Neuronal stem cell (in vitro differentiated cells): ENCODE results near the gene LENG1.
"Not testable (repeated sequence)": the region's sequence is repeated elsewhere in the genome, so short reads cannot be mapped to it uniquely, and the experiment has no call there.

ENCODE experiments used
- DNase-seq: peaks from one replicate; pipeline ENCODE4 v3.0.0-alpha.2; 2013; ENCODE audit warnings: low spot score
- H2AFZ ChIP-seq: one replicate; pipeline ENCODE4 v1.6.1; 2013; ENCODE audit warnings: mild to moderate bottlenecking, low read length, inconsistent platforms
- H2AK5ac ChIP-seq: 2 replicates; pipeline ENCODE4 v1.6.1; 2013; ENCODE audit warnings: low read depth, mild to moderate bottlenecking, inconsistent platforms, low read length, moderate library complexity, mixed read lengths
- H2BK120ac ChIP-seq: 2 replicates; pipeline ENCODE4 v1.6.1; 2013; ENCODE audit warnings: low read depth, mild to moderate bottlenecking, inconsistent platforms, low read length, moderate library complexity, mixed read lengths
- H2BK12ac ChIP-seq: one replicate; pipeline ENCODE4 v1.6.1; 2013; ENCODE audit warnings: low read length, inconsistent platforms
- H2BK15ac ChIP-seq: 2 replicates; pipeline ENCODE4 v1.6.1; 2013; ENCODE audit warnings: mild to moderate bottlenecking, low read length, inconsistent platforms, mixed read lengths
- H2BK5ac ChIP-seq: one replicate; pipeline ENCODE4 v1.6.1; 2013; ENCODE audit warnings: inconsistent platforms, mild to moderate bottlenecking, low read length, moderate library complexity
- H3K14ac ChIP-seq: one replicate; pipeline ENCODE4 v1.6.1; 2013; ENCODE audit warnings: low read length, inconsistent platforms
- H3K18ac ChIP-seq: 2 replicates; pipeline ENCODE4 v1.6.1; 2013; ENCODE audit warnings: low read length, inconsistent platforms
- H3K23ac ChIP-seq: 2 replicates; pipeline ENCODE4 v1.6.1; 2013; ENCODE audit warnings: low read depth, mild to moderate bottlenecking, mixed read lengths, low read length, inconsistent platforms; ENCODE audit not compliant: poor library complexity
- H3K27ac ChIP-seq: replicated peaks from 3 replicates; pipeline ENCODE4 v1.5.1; 2013; ENCODE audit warnings: low read length, inconsistent platforms
- H3K27me3 ChIP-seq, 3 experiments: 2 replicates each; pipeline ENCODE4 v1.6.1; 2013; ENCODE audit warnings: low read length in 3 of 3, mild to moderate bottlenecking in 2 of 3, inconsistent platforms in 1 of 3, low read depth in 1 of 3, mixed read lengths in 1 of 3, moderate library complexity in 1 of 3; ENCODE audit not compliant: control insufficient read depth in 3 of 3, insufficient read depth in 3 of 3
- H3K36me3 ChIP-seq, 2 donors: replicated peaks in 1 of 2; 2 replicates each; pipeline ENCODE4 v1.6.1; 2013; ENCODE audit warnings: low read length in 2 of 2; ENCODE audit not compliant: control insufficient read depth in 2 of 2, insufficient read depth in 2 of 2
- H3K4ac ChIP-seq: 2 replicates; pipeline ENCODE4 v1.6.1; 2013; ENCODE audit warnings: inconsistent platforms, mild to moderate bottlenecking, low read length, moderate library complexity
- H3K4me1 ChIP-seq, 2 donors: 1 replicate in 1 of 2; 2 replicates in 1 of 2; pipeline ENCODE4 v1.6.1; 2013; ENCODE audit warnings: low read length in 2 of 2, low read depth in 1 of 2; ENCODE audit not compliant: control insufficient read depth in 2 of 2, insufficient read depth in 1 of 2
- H3K4me2 ChIP-seq: one replicate; pipeline ENCODE4 v1.6.1; 2013; ENCODE audit warnings: mild to moderate bottlenecking, low read length, inconsistent platforms; ENCODE audit not compliant: insufficient read depth, poor library complexity, severe bottlenecking
- H3K4me3 ChIP-seq, 2 donors: 2 replicates each; pipeline ENCODE4 v1.5.1; 2013; ENCODE audit warnings: low read length in 2 of 2, mild to moderate bottlenecking in 2 of 2, inconsistent platforms in 1 of 2, moderate library complexity in 1 of 2
- H3K79me1 ChIP-seq: one replicate; pipeline ENCODE4 v1.6.1; 2013; ENCODE audit warnings: low read depth, mild to moderate bottlenecking, inconsistent platforms, low read length, moderate library complexity
- H3K9ac ChIP-seq: one replicate; pipeline ENCODE4 v1.6.1; 2013; ENCODE audit warnings: mild to moderate bottlenecking, low read depth, low read length, inconsistent platforms; ENCODE audit not compliant: poor library complexity
- H3K9me3 ChIP-seq, 2 donors: replicated peaks in 1 of 2; 2 replicates each; pipeline versions ENCODE3 to v1.6.1; 2013; ENCODE audit warnings: low read length in 2 of 2, mild to moderate bottlenecking in 2 of 2, inconsistent platforms in 1 of 2, low read depth in 1 of 2, mixed read lengths in 1 of 2, moderate library complexity in 1 of 2; ENCODE audit not compliant: control insufficient read depth in 2 of 2, insufficient read depth in 1 of 2
- H4K8ac ChIP-seq: one replicate; pipeline ENCODE4 v1.6.1; 2013; ENCODE audit warnings: low read depth, mild to moderate bottlenecking, inconsistent platforms, low read length, moderate library complexity
- H4K91ac ChIP-seq: one replicate; pipeline ENCODE4 v1.6.1; 2013; ENCODE audit warnings: low read length, low read depth, mild to moderate bottlenecking, inconsistent platforms; ENCODE audit not compliant: poor library complexity
- WGBS, 2 donors: extraction: QIAGEN DNeasy Blood & Tissue Kit; methylation state at CpG; one replicate each; pipeline ENCODE4 v1.1.7; 2013; ENCODE audit warnings: missing lambda C conversion rate in 2 of 2, mixed read lengths in 1 of 2; ENCODE audit not compliant: insufficient read length in 2 of 2, insufficient replicate concordance in 1 of 2; ENCODE audit errors: extremely low coverage in 2 of 2; 5-methylcytosine and 5-hydroxymethylcytosine counted together

The LENG1 gene

GRCh38 chr19:54186934-54187381 lies 27.4 kb upstream of the LENG1 start:
- H3K9ac ChIP-seq = peak overlapping the region; percentile 67
- no peak overlapping the region for H3K14ac ChIP-seq
- DNase-seq = no peak
- H3K4me2 ChIP-seq = no peak overlapping the region
- no peak overlapping the region for H2BK12ac ChIP-seq
- H3K27me3 ChIP-seq = no peaks in the 10 kb centered on the region
- no peak overlapping the region for H4K8ac ChIP-seq
- H3K18ac ChIP-seq = no peak overlapping the region
- H3K4ac ChIP-seq = no peak overlapping the region
- H3K36me3 ChIP-seq = peaks cover 18 to 38% of the 10 kb centered on the region in 2 donors
- no peaks in the 10 kb centered on the region for H3K9me3 ChIP-seq
- H3K27ac ChIP-seq = no peak overlapping the region
- no peak overlapping the region for H3K23ac ChIP-seq
- H3K79me1 ChIP-seq = peaks cover 14% of the 10 kb centered on the region
- no peak overlapping the region for H2BK120ac ChIP-seq
- no peak overlapping the region for H2BK5ac ChIP-seq
- no CpG with 5 or more reads among the region's 11 CpGs for WGBS, 2 donors
- no peak overlapping the region for H4K91ac ChIP-seq
- peaks cover 5% of the 10 kb centered on the region in 2 donors for H3K4me1 ChIP-seq
- H2BK15ac ChIP-seq = no peak overlapping the region
- peak overlapping the region; percentile 47 for H2AK5ac ChIP-seq
- no peak overlapping the region for H2AFZ ChIP-seq
- H3K4me3 ChIP-seq = no peak overlapping the region

- H3K4me2 ChIP-seq = no peak overlapping the region
- H2BK15ac ChIP-seq = no peak overlapping the region
- H4K91ac ChIP-seq = no peak overlapping the region
- peaks cover 11% of the 10 kb centered on the region for H3K79me1 ChIP-seq
- H3K4me3 ChIP-seq = peak overlapping the region in 1 of 2 donors; percentile 36
- no peaks in the 10 kb centered on the region for H3K9me3 ChIP-seq
- H2AFZ ChIP-seq = no peak overlapping the region
- H3K36me3 ChIP-seq = peaks cover 18 to 38% of the 10 kb centered on the region in 2 donors
- no peak for DNase-seq
- no peak overlapping the region for H3K4ac ChIP-seq
- H3K4me1 ChIP-seq = peaks cover 0 to 4% of the 10 kb centered on the region in 2 donors
- peak overlapping the region; percentile 50 for H3K9ac ChIP-seq
- H4K8ac ChIP-seq = no peak overlapping the region
- no peak overlapping the region for H2BK120ac ChIP-seq
- H3K27me3 ChIP-seq = no peaks in the 10 kb centered on the region
- no peak overlapping the region for H2BK12ac ChIP-seq
- no CpG with 5 or more reads among the region's 8 CpGs for WGBS, 2 donors
- H3K23ac ChIP-seq = no peak overlapping the region
- H3K27ac ChIP-seq = no peak overlapping the region
- H3K14ac ChIP-seq = no peak overlapping the region
- no peak overlapping the region for H2AK5ac ChIP-seq
- no peak overlapping the region for H2BK5ac ChIP-seq
- no peak overlapping the region for H3K18ac ChIP-seq
Observed at GRCh38 chr19:54186351-54186750, 26.8 kb upstream of the LENG1 start.

- WGBS, 2 donors = no CpG with 5 or more reads among the region's 11 CpGs
- Histone ChIP-seq H3K79me1 (peaks cover 9% of the 10 kb centered on the region), H2AFZ (no peak overlapping the region), H2BK15ac (no peak overlapping the region), H3K9ac (peak overlapping the region; percentile 61), H3K36me3 (peaks cover 30 to 55% of the 10 kb centered on the region in 2 donors), H4K91ac (no peak overlapping the region), H3K23ac (peak overlapping the region; percentile 90), H4K8ac (no peak overlapping the region), H2BK120ac (no peak overlapping the region), H2BK12ac (no peak overlapping the region), H3K4me3 (peak overlapping the region in 1 of 2 donors; percentile 8), H3K4me2 (no peak overlapping the region), H3K9me3 (no peaks in the 10 kb centered on the region), H3K14ac (no peak overlapping the region), H2BK5ac (no peak overlapping the region), H2AK5ac (no peak overlapping the region), H3K27ac (no peak overlapping the region), H3K4me1 (peaks cover 12 to 21% of the 10 kb centered on the region in 2 donors), H3K27me3 (no peaks in the 10 kb centered on the region), H3K4ac (no peak overlapping the region), H3K18ac (no peak overlapping the region)
- DNase-seq = no peak
Observed at GRCh38 chr19:54183431-54183830, 23.9 kb upstream of the LENG1 start.

GRCh38 chr19:54181894-54182293 lies 22.4 kb upstream of the LENG1 start:
- not testable (repeated sequence) for H2BK15ac ChIP-seq, H2AK5ac ChIP-seq, H2AFZ ChIP-seq, H4K8ac ChIP-seq, H3K14ac ChIP-seq, H3K4ac ChIP-seq, H4K91ac ChIP-seq, H3K18ac ChIP-seq, DNase-seq, H2BK120ac ChIP-seq, H2BK5ac ChIP-seq, H3K27me3 ChIP-seq, H3K23ac ChIP-seq, H3K9me3 ChIP-seq, H3K9ac ChIP-seq, H3K27ac ChIP-seq, H3K79me1 ChIP-seq, H2BK12ac ChIP-seq, H3K4me3 ChIP-seq, H3K4me2 ChIP-seq
- no CpG with 5 or more reads among the region's 3 CpGs for WGBS, 2 donors
- H3K36me3 ChIP-seq = peaks cover 32 to 55% of the 10 kb centered on the region in 2 donors
- H3K4me1 ChIP-seq = peaks cover 8 to 23% of the 10 kb centered on the region in 2 donors
